CD4-positive, alpha-beta T cell treated with Interferon gamma for 1 hour (primary cell): ENCODE results near the gene CABCOCO1.
"Not testable (repeated sequence)": the region's sequence is repeated elsewhere in the genome, so short reads cannot be mapped to it uniquely, and the experiment has no call there.

Experiments
- DNase-seq: peaks from one replicate; pipeline ENCODE4 v3.0.0-alpha.2; 2020

Gene CABCOCO1

GRCh38 chr10:61643316-61643751 is 19.4 kb upstream of the CABCOCO1 start:
- no peak for DNase-seq

DNA sequence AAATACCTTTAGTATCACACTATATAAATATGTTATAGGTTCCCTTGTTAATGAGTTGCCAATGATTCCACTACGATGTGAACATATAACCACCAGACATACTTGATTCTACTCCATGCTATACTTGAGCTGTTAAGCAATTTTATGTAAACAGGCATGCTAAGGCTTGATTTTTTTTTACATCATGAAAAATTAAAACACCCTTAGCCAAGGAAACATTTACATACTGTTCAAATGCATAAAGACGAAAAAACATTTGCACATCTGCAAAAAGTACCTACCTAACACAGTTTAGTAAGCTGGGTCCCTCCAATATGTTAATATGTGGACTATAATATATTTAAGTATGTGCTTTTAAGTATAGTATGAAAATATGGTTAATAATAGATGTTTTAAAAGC is 9.0 kb upstream of the CABCOCO1 start:
- no peak for DNase-seq

- DNase-seq: no peak
Measured at GRCh38 chr10:61655335-61655851, 7.3 kb upstream of the CABCOCO1 start.

DNA sequence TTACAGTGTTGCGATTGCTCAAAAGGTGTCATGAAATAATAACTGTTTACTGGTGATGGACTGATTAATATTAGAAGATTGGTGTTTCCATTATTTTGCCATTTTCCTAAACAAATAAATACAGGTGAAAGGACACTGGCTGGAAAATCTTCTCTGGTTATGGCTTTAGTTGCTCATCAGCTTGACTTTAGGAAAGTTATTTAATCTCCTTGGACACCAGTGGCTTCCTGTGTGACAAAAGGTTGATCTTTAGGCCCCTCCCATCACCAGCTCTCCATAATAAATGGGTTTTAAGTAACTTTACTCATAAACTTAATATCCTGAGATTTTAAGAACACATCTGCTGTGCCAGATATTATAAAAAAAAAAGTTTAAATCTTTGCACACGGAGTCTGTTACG is 737 bp downstream of the CABCOCO1 start:
- DNase-seq: no peak

DNA sequence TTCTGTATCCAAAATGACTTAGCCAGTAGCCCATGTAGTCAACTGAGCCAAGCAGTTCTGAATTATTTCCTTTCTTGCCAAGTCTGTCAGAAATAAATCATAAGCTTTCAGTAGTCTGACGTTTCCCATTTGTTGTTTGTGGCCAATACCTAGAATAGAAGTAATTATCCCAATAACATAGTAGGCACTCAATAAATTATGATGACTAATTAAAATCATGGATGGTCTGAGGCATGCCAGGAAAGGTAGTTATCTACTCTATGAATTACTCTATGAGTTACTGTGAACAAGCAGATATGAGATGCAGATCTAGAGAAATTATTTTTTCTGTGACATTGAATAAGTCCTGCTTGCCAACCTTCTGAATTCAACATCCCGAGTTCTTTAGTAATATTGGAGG is 2.3 kb downstream of the CABCOCO1 start:
- DNase-seq: no peak

GRCh38 chr10:61669161-61669725 is 6.5 kb downstream of the CABCOCO1 start:
- DNase-seq: no peak

DNA sequence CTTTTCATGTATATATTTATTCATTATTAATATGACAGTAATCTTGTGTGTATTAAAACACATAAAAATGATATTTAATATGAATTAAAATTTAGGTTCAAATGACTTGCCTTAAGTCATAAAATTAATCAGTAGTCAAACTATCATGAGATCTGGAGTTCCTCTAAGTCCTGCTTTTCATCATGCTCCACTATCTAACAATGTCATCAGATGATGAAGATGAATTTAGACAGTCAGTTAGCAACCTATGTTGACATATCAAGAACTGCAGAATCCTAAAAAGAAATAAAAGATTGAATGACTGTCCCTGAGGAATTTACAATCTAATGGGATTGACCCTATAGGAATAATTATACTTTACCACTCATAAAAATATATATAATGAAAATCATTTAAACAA is 7.1 kb downstream of the CABCOCO1 start:
- DNase-seq: no peak

DNA sequence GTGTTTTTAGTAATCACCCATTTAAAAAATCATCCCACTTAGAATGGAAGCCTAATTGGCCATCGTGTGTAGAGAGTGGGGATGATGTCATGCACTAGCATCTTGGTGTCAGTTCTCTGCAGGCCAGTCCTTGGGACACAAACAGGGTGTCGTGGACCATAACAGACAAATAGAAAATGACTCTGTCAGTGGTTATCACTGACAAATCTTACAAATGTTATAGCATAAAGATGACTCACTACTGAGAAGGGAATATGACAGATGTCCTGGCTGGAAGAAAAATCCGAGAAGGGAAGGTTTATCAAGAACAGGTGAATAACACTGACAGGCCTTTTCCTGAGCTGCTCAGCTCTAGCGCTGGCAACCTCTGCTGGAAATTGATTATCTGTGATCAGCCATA is 10.6 kb downstream of the CABCOCO1 start:
- no peak for DNase-seq

DNA sequence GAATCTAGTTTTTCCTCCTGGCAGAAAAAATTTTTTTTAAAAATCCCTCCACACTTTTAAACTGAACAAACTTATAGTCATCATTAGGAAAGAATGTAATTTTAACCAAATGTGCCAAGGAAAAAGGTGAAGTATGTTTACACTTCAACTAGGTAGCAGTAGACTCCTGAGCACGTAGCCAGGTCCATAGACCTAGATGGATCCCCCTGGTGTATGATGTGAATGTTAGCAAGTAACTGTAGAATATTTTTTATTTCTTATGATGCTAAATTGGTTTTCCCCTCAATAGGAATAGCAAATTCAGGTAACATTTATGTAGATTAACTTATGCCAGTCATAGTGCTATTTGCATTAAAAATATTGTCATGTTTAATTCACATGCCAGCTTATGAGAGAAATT is 19.6 kb downstream of the CABCOCO1 start:
- DNase-seq: no peak

GRCh38 chr10:61683319-61683718 is 20.6 kb downstream of the CABCOCO1 start:
- DNase-seq: no peak

DNA sequence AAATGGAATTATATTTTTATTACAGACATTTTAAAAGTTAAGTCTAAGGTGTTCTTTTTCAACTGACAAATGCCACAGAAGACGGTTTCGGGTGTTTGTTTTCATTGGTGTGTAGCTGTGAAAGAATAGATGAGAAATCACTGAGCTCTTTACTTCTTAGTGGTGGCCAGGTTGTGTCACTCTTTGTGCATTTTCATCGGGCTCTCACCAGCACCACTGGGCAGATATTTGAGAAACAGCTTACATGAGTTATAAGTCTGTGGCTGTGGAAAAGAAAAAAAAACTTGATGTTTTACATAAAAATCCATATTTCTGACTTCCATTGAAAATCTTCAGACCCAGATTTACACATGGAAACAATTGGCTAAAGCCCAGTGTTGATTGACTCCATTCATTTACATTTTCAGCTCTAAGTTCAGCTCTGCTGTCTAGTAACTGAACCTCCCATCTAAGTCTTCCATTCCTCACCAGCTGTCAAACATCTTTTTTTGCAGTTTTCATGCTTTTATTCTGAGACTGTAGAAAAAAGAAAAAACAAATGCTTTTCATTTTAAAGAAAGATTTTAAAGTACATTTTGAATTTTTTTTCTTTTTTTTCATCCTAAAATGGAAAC is 22.3 kb downstream of the CABCOCO1 start:
- DNase-seq: no peak

GRCh38 chr10:61688551-61689308 is 26.0 kb downstream of the CABCOCO1 start:
- DNase-seq: no peak

- DNase-seq: not testable (repeated sequence)
Measured at GRCh38 chr10:61691667-61692066, 28.9 kb downstream of the CABCOCO1 start.

DNA sequence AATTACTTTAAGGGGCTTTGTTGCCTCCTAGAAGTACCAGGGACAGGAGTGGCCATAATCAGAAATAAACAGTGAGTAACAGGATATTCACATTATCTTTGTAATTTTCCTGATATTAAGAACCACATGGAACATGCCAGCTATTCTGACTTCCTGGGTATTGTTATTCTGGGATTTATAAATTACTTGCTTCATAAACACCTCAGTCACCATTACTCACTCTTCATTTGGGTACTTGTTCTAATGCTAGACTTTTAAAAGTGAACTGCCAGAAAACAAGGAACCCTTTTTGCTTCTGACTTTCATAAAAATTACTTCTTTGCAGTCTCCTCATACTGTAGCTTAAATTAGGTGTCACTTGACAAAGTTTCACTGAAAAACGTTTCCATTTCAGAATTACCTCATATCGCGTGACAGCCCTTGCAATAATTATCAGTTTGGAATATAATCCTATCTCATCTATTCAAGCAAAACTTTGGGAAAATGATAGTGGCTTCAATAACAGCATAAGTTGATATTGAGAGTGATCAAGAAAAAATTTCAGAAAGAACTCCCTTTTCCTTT is 29.8 kb downstream of the CABCOCO1 start:
- no peak for DNase-seq

GRCh38 chr10:61698968-61699655 is 36.4 kb downstream of the CABCOCO1 start:
- no peak for DNase-seq

DNA sequence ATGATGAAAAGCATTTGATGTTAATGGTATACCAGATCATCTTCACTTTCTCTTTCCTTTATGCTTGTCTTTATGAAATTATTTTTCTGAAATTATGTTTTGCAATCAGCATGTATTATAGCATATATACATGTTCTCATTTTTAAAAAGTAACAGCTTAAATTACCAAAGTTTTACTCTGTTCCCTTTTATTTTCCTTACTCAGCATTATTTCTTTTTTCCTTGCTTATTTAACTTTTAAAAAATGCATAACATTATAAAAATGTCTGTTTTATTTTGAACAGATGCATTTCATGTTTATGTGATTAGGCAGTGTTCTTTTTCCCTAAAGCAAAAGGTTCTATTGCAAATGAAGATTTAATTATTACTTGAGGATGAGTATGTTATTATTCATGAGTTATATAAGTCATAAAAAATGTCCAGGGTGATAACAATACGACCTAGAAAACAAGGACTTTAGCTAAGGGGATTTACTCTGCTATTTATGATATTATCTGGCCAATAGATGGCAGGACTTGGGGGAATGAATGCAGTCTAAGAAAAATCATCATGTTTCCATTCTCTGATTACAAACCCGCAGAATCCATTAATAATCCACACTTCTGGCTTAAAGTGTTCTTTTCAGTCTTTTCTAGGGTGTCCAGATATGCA is 38.5 kb downstream of the CABCOCO1 start:
- DNase-seq: no peak

GRCh38 chr10:61701706-61702105 is 39.0 kb downstream of the CABCOCO1 start:
- no peak for DNase-seq

DNA sequence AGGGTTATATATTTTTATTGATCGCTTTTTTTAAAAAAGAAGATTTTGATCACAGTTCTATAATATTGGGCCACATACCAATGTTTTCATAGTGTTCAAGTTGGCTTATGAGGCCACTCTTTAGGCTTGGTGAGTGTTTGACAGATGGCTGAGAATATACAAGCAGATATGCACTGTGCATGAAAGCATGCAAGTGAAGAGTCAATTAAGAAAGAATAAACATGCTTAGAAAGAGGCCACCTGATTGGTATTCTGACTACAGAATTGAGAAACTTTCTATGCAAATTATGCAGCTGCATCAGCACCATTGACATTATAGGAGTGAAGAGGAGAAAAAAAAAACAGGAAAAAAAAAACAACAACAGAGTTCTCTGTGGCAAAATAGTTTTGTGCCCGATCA is 39.9 kb downstream of the CABCOCO1 start:
- no peak for DNase-seq

DNA sequence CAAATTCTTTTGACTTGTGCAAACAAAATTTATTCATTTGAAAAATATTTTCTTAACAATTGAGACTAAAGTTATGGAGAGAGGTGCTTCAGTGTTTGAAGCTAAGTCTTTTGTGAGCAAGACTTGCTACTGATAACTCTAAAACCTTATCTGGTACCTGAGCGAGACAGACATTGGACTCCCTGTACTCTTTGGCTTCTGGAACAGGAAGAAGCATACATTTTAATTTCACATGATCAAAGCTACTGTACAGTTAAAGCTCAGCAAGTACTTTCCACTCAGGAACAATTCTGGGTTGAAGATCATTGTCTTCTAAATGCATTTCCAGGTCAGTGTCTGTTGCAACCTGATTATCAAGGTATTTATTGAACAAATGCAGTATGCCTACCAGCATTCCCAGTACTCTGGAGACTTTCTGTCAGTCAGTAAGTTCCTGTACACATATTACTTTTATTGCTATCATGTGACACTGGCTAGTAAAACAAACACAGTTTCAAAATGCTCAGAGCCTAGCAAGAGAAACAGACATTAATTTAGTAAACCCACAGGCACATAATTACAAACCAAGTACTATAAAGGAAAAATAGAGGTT is 42.4 kb downstream of the CABCOCO1 start:
- DNase-seq: no peak

DNA sequence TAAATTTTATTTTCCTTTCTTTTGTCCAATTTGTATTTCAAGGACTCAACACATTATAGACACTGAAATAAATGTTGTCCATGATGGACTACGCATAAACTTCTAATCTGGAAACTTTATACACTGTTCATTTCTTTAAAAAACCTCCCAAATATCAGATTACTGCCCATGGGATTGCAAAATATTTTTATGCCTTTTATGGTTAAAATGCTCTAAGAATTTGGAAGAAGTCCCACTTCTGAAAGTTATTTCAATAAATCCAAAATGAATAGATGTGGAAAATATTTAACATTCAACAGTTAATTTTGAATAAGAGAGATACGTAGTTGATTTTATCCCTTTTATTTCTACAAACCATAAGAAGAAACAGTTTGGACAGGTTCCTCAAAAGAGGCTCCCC is 46.1 kb downstream of the CABCOCO1 start:
- DNase-seq: no peak

GRCh38 chr10:61712105-61712504 is 49.4 kb downstream of the CABCOCO1 start:
- not testable (repeated sequence) for DNase-seq

DNA sequence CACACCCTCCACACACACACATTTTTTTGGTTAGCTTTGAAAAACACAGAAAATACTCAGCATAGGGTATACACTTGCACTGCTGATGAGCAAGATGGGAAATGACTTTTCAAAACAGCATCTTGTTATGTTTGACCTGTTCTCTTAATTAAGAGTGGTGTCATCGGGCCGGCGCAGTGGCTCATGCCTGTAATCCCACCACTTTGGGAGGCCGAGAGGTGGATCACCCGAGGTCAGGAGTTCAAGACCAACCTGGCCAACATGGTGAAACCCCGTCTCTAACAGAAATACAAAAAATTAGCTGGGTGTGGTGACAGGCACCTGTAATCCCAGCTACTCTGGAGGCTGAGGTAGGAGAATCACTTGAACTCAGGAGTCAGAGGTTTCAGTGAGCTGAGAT is 56.7 kb downstream of the CABCOCO1 start:
- not testable (repeated sequence) for DNase-seq
